A673 (cell line): ENCODE measurements around the gene EPHA8. TPM values are rescaled to one million over a fixed set of nuclear protein-coding genes. Genes with fewer than 3 reads are reported as not detected.

Experiments
- BruUV-seq: library from RNA; stranded (reverse); fragments of 400-500 nt; replicated peaks from 2 replicates; lab custom pipeline; 2021; lab: Mats Ljungman, UMichigan
- CTCF ChIA-PET: fragments of 300-600 bp; sonication (Branson Sonifier 250); formaldehyde crosslinking; loops from one replicate; lab custom pipeline; 2022; ENCODE audit warnings: antibody characterized with exemption; lab: Charles Lee
- POLR2A ChIA-PET: fragments of 300-600 bp; sonication (Branson Sonifier 250); formaldehyde crosslinking; loops from one replicate; lab custom pipeline; 2022; ENCODE audit warnings: antibody characterized with exemption; ENCODE audit not compliant: low non-redundant PET; lab: Charles Lee
- DNase-seq: peaks from one replicate; pipeline ENCODE4 v3.0.0-alpha.2; 2015; ENCODE audit warnings: low spot score
- H3K27ac ChIP-seq: fragments of 200-600 bp; sonication (generic); 2 replicates; pipeline ENCODE4 v1.5.1; 2016; ENCODE audit warnings: mixed run types, low read depth, mild to moderate bottlenecking, mixed read lengths, antibody characterized with exemption, low read length; ENCODE audit not compliant: poor library complexity, severe bottlenecking
- H3K27me3 ChIP-seq: fragments of 200-600 bp; sonication (generic); replicated peaks from 2 replicates; pipeline ENCODE4 v1.6.1; 2017; ENCODE audit warnings: mixed run types, low read depth, mild to moderate bottlenecking, mixed read lengths, antibody characterized with exemption, low read length; ENCODE audit not compliant: insufficient read depth, poor library complexity
- H3K36me3 ChIP-seq: fragments of 200-600 bp; sonication (generic); 2 replicates; pipeline ENCODE4 v1.6.1; 2016; ENCODE audit warnings: mixed run types, mild to moderate bottlenecking, mixed read lengths, antibody characterized with exemption, low read length; ENCODE audit not compliant: insufficient read depth, poor library complexity, severe bottlenecking
- H3K4me1 ChIP-seq: fragments of 200-600 bp; sonication (generic); 2 replicates; pipeline ENCODE4 v1.6.1; 2017; ENCODE audit warnings: mixed run types, mild to moderate bottlenecking, mixed read lengths, antibody characterized with exemption, low read length; ENCODE audit not compliant: insufficient read depth, poor library complexity, severe bottlenecking
- H3K4me3 ChIP-seq: fragments of 200-600 bp; sonication (generic); 2 replicates; pipeline ENCODE4 v1.5.1; 2016; ENCODE audit warnings: low read depth, mixed run types, mild to moderate bottlenecking, mixed read lengths, low read length; ENCODE audit not compliant: poor library complexity, severe bottlenecking
- H3K9me3 ChIP-seq: fragments of 200-600 bp; sonication (generic); 2 replicates; pipeline ENCODE4 v1.6.1; 2016; ENCODE audit warnings: mixed run types, low read depth, mild to moderate bottlenecking, mixed read lengths, antibody characterized with exemption, low read length; ENCODE audit not compliant: poor library complexity, severe bottlenecking
- CTCF ChIP-seq: fragments of 300-800, 200-600 bp; sonication (generic); conservative IDR thresholded peaks from 2 replicates; pipeline ENCODE4 v1.5.1; 2017; ENCODE audit warnings: low read depth, mild to moderate bottlenecking, antibody characterized with exemption, low read length, moderate library complexity, mixed read lengths
- EZH2 ChIP-seq: fragments of 200-600 bp; sonication (generic); IDR thresholded peaks from 2 replicates; pipeline ENCODE4 v1.6.1; 2017; ENCODE audit warnings: borderline replicate concordance, low read depth, mild to moderate bottlenecking, mixed read lengths, antibody characterized with exemption, low read length; ENCODE audit not compliant: poor library complexity, severe bottlenecking
- intact Hi-C: fragments of 100-400 bp; cut with micrococcal nuclease; formaldehyde crosslinking; loops from one replicate; pipeline ENCODE4 v1.10.0; 2022; ENCODE audit not compliant: unreplicated experiment
- total RNA-seq: library from RNA; stranded (reverse); gene quantifications from 2 replicates; pipeline ENCODE4 v1.2.3, GENCODE V29; 2021

Gene EPHA8
- total RNA-seq, 1 experiment from 2014 or later, result not detected

- no peak for TF ChIP-seq CTCF
- Histone ChIP-seq H3K4me3 (no peak overlapping the region), H3K36me3 (no peaks in the 10 kb centered on the region), H3K4me1 (no peaks in the 10 kb centered on the region), H3K9me3 (peaks cover 13% of the 10 kb centered on the region), H3K27ac (no peak overlapping the region), H3K27me3 (no peaks in the 10 kb centered on the region)
- no TSS peak for BruUV-seq
- intact Hi-C loops, result no loop called here
- DNase-seq, result no peak
- POLR2A ChIA-PET, result no interaction called here
- CTCF ChIA-PET, result no interaction called here
Observed at GRCh38 chr1:22578732-22579361, 15.6 kb downstream of the EPHA8 start.

- intact Hi-C loops, result no loop called here
- Histone ChIP-seq H3K36me3 (no peaks in the 10 kb centered on the region), H3K27me3 (no peaks in the 10 kb centered on the region), H3K27ac (no peak overlapping the region), H3K9me3 (peaks cover 13% of the 10 kb centered on the region), H3K4me1 (no peaks in the 10 kb centered on the region), H3K4me3 (no peak overlapping the region)
- TF ChIP-seq CTCF (no peak), EZH2 (no peak)
- CTCF ChIA-PET, result no interaction called here
- POLR2A ChIA-PET, result interaction anchor here (0.6 kb wide), 1 partner anchor 130 kb away, joined by 3 read pairs; no protein-coding TSS in a partner anchor
- BruUV-seq, result no TSS peak
- DNase-seq, result no peak
Observed at GRCh38 chr1:22579541-22580155, 16.4 kb downstream of the EPHA8 start.

- Histone ChIP-seq H3K36me3 (no peaks in the 10 kb centered on the region), H3K4me1 (no peaks in the 10 kb centered on the region), H3K9me3 (peaks cover 10% of the 10 kb centered on the region), H3K27me3 (no peaks in the 10 kb centered on the region), H3K4me3 (no peak overlapping the region), H3K27ac (no peak overlapping the region)
- TF ChIP-seq CTCF, result no peak
- no peak for TF ChIP-seq EZH2
- ChIA-PET POLR2A (no interaction called here), CTCF (no interaction called here)
- intact Hi-C loops, result no loop called here
- no TSS peak for BruUV-seq
- no peak for DNase-seq
Observed at GRCh38 chr1:22582661-22583635, 19.7 kb downstream of the EPHA8 start.
